Activated T-cell treated with anti-CD3 and anti-CD28 coated beads, Interleukin-2, amount 50 U/mL, for 4 hours (primary cell): ENCODE measurements around the gene NDUFB4. TPM values are rescaled to one million over a fixed set of nuclear protein-coding genes. Genes with fewer than 3 reads are reported as not detected.

ENCODE experiments used
- ATAC-seq, 2 donors: fragments of 200-7000 bp; cut with Tn5 transposase; one replicate each; pipeline ENCODE4 v1.10.0; 2021
- DNase-seq: peaks from one replicate; pipeline ENCODE4 v3.0.0-alpha.2; 2020
- H3K27me3 Mint-ChIP-seq: one replicate; pipeline ENCODE4 v1.8.0; 2021; ENCODE audit warnings: low read depth, mixed read lengths
- H3K36me3 Mint-ChIP-seq: one replicate; pipeline ENCODE4 v1.8.0; 2022; ENCODE audit warnings: mixed read lengths; ENCODE audit not compliant: insufficient read depth
- H3K4me1 Mint-ChIP-seq: one replicate; pipeline ENCODE4 v1.8.0; 2021; ENCODE audit warnings: low read depth, mixed read lengths
- H3K4me3 Mint-ChIP-seq: one replicate; pipeline ENCODE4 v1.8.0; 2021; ENCODE audit warnings: mild to moderate bottlenecking, moderate library complexity, mixed read lengths
- H3K9me3 Mint-ChIP-seq: one replicate; pipeline ENCODE4 v1.8.0; 2021; ENCODE audit warnings: mixed read lengths
- total RNA-seq, 3 donors: library from RNA; stranded (reverse); gene quantifications; one replicate each; pipeline ENCODE4 v1.2.1, GENCODE V29; 2021

Gene NDUFB4
- total RNA-seq, 3 donors from 2014 or later = 93.2 to 108 (median 104) TPM

GRCh38 chr3:120566243-120566975, 29.7 kb upstream of the NDUFB4 start:
- peaks cover 10% of the 10 kb centered on the region for H3K27me3 Mint-ChIP-seq
- H3K4me3 Mint-ChIP-seq = no peak overlapping the region
- H3K36me3 Mint-ChIP-seq = no peaks in the 10 kb centered on the region
- DNase-seq (no peak), ATAC-seq (no peak)
- H3K4me1 Mint-ChIP-seq = peaks cover 2% of the 10 kb centered on the region
- no peaks in the 10 kb centered on the region for H3K9me3 Mint-ChIP-seq

- no peaks in the 10 kb centered on the region for H3K9me3 Mint-ChIP-seq
- peak in 1 of 2 donors; percentile 38 for ATAC-seq
- no peaks in the 10 kb centered on the region for H3K36me3 Mint-ChIP-seq
- H3K4me1 Mint-ChIP-seq = peaks cover 2% of the 10 kb centered on the region
- no peak for DNase-seq
- H3K4me3 Mint-ChIP-seq = no peak overlapping the region
- H3K27me3 Mint-ChIP-seq = peaks cover 10% of the 10 kb centered on the region
Measured at GRCh38 chr3:120567370-120568201, 28.6 kb upstream of the NDUFB4 start.

DNA sequence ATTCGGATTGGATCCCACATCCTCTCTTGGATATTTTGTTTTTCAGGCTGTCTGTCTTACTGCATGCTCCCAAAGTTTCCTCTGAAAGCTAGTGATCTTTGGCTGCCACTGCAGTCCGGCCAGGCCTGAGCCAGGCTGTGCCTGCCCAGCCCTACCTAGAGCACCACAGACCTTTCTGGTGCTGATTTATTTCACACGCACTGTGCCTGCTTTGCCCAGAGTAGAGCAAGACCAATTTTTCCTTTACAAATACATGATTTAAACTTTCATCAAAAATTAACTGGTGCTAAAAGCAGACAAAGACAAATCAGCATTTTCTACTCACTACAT, 28.0 kb upstream of the NDUFB4 start:
- no peak for DNase-seq
- Mint-ChIP-seq H3K4me3 (no peak overlapping the region), H3K36me3 (no peaks in the 10 kb centered on the region), H3K27me3 (peaks cover 12% of the 10 kb centered on the region), H3K4me1 (peaks cover 2% of the 10 kb centered on the region), H3K9me3 (no peaks in the 10 kb centered on the region)
- no peak for ATAC-seq

DNA sequence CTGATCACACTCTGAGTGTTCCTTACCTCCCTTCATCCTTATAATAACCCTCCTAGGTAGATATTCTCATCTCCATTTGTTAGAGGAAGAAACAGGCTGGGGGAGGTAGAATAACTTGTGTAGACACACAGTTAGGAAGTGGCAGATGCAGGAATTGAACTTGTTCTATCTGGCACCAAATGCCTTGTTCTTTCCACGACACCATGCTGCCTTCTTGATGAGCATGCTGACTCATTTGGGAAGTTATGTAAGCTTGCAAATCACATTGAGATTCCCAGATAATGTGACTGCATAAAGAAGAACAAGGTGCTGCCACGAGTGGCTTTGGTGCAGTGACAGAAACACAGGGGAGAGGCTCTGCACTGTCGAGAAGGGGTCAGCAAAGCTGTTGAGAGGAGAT, 27.5 kb upstream of the NDUFB4 start:
- Mint-ChIP-seq H3K9me3 (no peaks in the 10 kb centered on the region), H3K4me3 (no peak overlapping the region), H3K27me3 (peaks cover 14% of the 10 kb centered on the region), H3K36me3 (no peaks in the 10 kb centered on the region), H3K4me1 (peaks cover 2% of the 10 kb centered on the region)
- no peak for ATAC-seq
- no peak for DNase-seq

- H3K4me1 Mint-ChIP-seq = peaks cover 2% of the 10 kb centered on the region
- ATAC-seq = no peak
- no peak for DNase-seq
- H3K27me3 Mint-ChIP-seq = peaks cover 16% of the 10 kb centered on the region
- H3K4me3 Mint-ChIP-seq = no peak overlapping the region
- no peaks in the 10 kb centered on the region for H3K9me3 Mint-ChIP-seq
- H3K36me3 Mint-ChIP-seq = no peaks in the 10 kb centered on the region
Measured at GRCh38 chr3:120569222-120570057, 26.7 kb upstream of the NDUFB4 start.

DNA sequence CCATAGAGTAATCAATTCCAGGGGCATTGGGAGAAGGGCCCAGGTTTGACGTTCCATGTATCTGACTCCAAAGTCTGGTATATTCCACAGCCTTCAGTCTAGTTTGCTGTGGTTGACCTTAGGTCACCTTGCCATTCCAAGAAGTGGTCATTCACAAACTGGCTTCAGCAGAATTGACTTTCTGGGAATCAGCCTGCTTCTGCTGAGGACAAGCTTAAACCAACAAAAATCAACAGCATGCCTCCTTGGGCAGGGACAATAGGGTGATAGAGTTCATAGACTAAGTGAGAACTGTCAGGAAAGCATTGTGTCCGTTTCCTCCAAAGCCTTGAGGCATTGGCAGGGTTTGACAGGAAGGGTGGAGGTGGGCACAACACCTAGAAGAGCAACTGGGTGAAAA, 24.1 kb upstream of the NDUFB4 start:
- Mint-ChIP-seq H3K27me3 (peaks cover 16% of the 10 kb centered on the region), H3K4me1 (peaks cover 2% of the 10 kb centered on the region), H3K4me3 (no peak overlapping the region), H3K9me3 (no peaks in the 10 kb centered on the region), H3K36me3 (no peaks in the 10 kb centered on the region)
- ATAC-seq (no peak), DNase-seq (no peak)

GRCh38 chr3:120587332-120587975, 8.7 kb upstream of the NDUFB4 start:
- no peaks in the 10 kb centered on the region for H3K9me3 Mint-ChIP-seq
- H3K27me3 Mint-ChIP-seq = peaks cover 3% of the 10 kb centered on the region
- peaks cover under 1% of the 10 kb centered on the region for H3K4me1 Mint-ChIP-seq
- no peak overlapping the region for H3K4me3 Mint-ChIP-seq
- no peaks in the 10 kb centered on the region for H3K36me3 Mint-ChIP-seq
- DNase-seq = no peak
- no peak for ATAC-seq

DNA sequence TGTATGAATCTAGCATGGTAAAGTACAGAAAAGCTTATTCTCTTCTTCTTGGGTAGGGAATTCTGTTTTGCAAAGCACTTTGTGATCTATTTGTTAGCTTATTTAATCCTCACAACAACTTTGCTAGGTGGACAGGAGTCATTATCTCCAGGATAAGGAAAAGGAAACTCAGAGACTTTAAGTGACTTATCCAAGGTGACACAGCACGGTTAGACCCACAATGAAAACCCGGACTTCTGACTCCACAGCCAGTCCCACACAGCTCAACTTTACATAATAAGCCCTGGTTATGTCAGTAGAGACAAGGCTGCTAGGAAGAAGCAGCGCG, 384 bp upstream of the NDUFB4 start:
- no peaks in the 10 kb centered on the region for H3K9me3 Mint-ChIP-seq
- DNase-seq (no peak), ATAC-seq (no peak)
- H3K4me3 Mint-ChIP-seq = peak overlapping the region; percentile 93
- H3K27me3 Mint-ChIP-seq = no peaks in the 10 kb centered on the region
- no peaks in the 10 kb centered on the region for H3K36me3 Mint-ChIP-seq
- H3K4me1 Mint-ChIP-seq = peaks cover 17% of the 10 kb centered on the region

DNA sequence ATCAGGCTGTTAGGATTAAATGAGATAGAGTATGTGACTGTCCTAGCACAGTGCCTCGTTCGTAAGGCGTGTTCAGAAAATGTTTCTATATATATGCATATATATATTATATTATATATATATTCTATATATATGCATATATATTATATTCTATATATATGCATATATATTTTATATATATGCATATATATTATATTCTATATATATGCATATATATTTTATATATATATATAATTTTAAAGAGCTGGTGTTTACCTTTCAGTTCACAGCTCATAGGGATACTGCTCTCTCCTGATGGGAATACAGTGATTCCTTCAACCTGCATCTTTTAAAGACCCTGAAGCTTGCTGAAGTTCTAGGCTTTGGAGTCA, 702 bp downstream of the NDUFB4 start:
- DNase-seq (no peak), ATAC-seq (no peak)
- H3K4me1 Mint-ChIP-seq = peaks cover 19% of the 10 kb centered on the region
- H3K36me3 Mint-ChIP-seq = peaks cover 9% of the 10 kb centered on the region
- no peaks in the 10 kb centered on the region for H3K27me3 Mint-ChIP-seq
- H3K4me3 Mint-ChIP-seq = peak overlapping the region; percentile 93
- no peaks in the 10 kb centered on the region for H3K9me3 Mint-ChIP-seq

DNA sequence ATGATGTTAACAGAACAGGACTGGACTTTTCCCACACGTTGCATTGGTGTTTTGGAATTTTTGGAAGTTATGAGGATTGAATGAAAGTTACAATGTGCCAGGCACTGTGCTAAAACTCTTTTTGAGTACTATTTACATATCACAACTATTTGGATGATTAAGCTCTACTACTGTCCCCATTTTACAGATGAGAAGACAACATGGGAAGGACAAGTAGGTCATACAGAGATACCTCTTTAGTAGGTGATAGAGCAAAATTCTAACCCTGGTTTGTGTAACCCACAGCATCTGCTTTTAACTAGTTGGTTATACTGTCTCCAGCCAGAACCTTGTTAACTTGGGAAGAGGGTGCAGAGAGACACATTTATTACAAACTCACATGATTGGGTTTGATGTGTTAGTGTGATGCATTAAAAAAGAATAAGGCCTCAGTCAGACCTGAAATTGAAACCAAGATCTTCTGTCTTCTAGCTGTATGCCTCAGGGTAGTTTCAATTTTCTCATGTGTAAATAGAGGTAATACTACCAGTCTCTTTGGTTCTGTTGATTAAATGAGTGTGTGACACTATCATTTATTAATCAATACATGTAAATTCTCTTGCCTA, 1.4 kb downstream of the NDUFB4 start:
- H3K9me3 Mint-ChIP-seq = no peaks in the 10 kb centered on the region
- no peak for DNase-seq
- H3K4me3 Mint-ChIP-seq = no peak overlapping the region
- H3K27me3 Mint-ChIP-seq = no peaks in the 10 kb centered on the region
- H3K36me3 Mint-ChIP-seq = peaks cover 11% of the 10 kb centered on the region
- H3K4me1 Mint-ChIP-seq = peaks cover 18% of the 10 kb centered on the region
- peak; percentile 38 to 47 for ATAC-seq

- no peaks in the 10 kb centered on the region for H3K27me3 Mint-ChIP-seq
- peaks cover 20% of the 10 kb centered on the region for H3K36me3 Mint-ChIP-seq
- H3K4me1 Mint-ChIP-seq = peaks cover 18% of the 10 kb centered on the region
- DNase-seq (no peak), ATAC-seq (no peak)
- H3K4me3 Mint-ChIP-seq = no peak overlapping the region
- H3K9me3 Mint-ChIP-seq = no peaks in the 10 kb centered on the region
Measured at GRCh38 chr3:120599211-120599610, 3.1 kb downstream of the NDUFB4 start.

- Mint-ChIP-seq H3K9me3 (no peaks in the 10 kb centered on the region), H3K4me3 (no peak overlapping the region), H3K4me1 (peaks cover 8% of the 10 kb centered on the region), H3K36me3 (peaks cover 20% of the 10 kb centered on the region), H3K27me3 (no peaks in the 10 kb centered on the region)
- ATAC-seq (no peak), DNase-seq (no peak)
Measured at GRCh38 chr3:120601554-120601953, 5.4 kb downstream of the NDUFB4 start.

DNA sequence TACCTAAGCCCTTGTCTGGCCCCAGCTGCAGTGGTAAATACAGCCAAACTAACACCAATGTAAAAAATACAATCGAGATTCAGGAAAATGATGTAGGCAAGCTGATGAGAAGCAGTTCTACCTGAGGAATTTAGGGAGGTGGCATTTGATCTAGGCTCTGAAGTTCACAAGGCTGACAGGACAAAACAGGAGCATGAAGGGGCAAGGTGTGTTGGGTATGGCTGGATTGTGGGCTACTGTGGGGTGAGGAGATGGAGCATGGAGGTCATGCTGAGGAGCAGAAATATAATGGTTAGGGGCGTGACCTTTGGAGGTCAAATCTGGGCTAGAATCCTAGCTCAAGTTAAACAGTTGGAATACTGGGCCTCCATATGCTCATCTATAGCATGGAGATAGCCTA, 6.5 kb downstream of the NDUFB4 start:
- DNase-seq = no peak
- H3K9me3 Mint-ChIP-seq = no peaks in the 10 kb centered on the region
- no peak overlapping the region for H3K4me3 Mint-ChIP-seq
- no peaks in the 10 kb centered on the region for H3K27me3 Mint-ChIP-seq
- H3K36me3 Mint-ChIP-seq = peaks cover 20% of the 10 kb centered on the region
- no peak for ATAC-seq
- peaks cover 8% of the 10 kb centered on the region for H3K4me1 Mint-ChIP-seq

DNA sequence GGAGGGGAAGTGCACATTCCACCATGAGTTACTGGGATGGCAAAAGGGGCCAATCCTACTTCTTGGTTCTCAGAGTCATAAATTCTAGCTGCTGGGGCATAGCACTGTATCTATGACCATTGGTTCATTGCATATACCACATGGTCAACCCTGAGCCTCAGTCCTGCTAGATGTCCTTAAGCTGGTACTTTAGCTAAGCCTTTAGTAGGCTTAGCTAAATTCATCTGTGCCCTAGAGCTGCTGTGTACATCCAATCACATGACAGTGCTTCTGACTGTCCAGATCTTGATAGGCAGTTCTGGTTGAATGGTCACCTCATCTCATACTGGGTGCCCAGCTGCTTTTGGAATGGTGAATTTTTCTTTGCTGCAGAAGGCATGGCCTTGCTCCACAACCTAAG, 8.2 kb downstream of the NDUFB4 start:
- ATAC-seq = no peak
- Mint-ChIP-seq H3K9me3 (no peaks in the 10 kb centered on the region), H3K36me3 (peaks cover 20% of the 10 kb centered on the region), H3K4me3 (no peak overlapping the region), H3K27me3 (no peaks in the 10 kb centered on the region), H3K4me1 (peaks cover 8% of the 10 kb centered on the region)
- DNase-seq = no peak
